IPS-11a (cell line): ENCODE results near the gene ADAMTSL1.
A peak's percentile ranks its signal among the peaks of the same experiment; 100 is the strongest.

Source experiments
- H3K4me3 ChIP-seq: one replicate; pipeline ENCODE4 v1.5.1; 2013; ENCODE audit warnings: low read depth, low read length, control low read depth

Gene ADAMTSL1

DNA sequence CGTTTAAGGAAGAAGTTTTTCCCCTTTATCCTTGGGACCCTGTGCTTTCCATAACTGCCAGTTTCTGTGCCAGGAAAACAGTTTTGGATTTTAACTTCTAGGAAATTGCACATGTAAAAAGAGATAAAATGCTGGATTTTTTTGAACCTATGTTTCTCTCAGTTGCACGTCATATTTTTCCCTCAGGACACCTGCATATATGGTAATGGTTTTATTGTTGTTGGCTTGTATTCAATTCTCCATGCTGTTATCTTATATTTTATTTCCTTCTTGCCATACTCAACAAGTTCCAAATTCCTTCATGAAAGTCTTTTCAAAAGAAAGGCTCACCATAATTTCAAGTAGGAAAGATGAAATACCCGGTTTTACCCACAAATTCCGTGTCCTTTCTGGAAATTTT lies 7.9 kb upstream of the ADAMTSL1 start:
- no peak overlapping the region for H3K4me3 ChIP-seq

- no peak overlapping the region for H3K4me3 ChIP-seq
These were observed 6.3 kb upstream of the ADAMTSL1 start for GRCh38 chr9:18467696-18468095.

DNA sequence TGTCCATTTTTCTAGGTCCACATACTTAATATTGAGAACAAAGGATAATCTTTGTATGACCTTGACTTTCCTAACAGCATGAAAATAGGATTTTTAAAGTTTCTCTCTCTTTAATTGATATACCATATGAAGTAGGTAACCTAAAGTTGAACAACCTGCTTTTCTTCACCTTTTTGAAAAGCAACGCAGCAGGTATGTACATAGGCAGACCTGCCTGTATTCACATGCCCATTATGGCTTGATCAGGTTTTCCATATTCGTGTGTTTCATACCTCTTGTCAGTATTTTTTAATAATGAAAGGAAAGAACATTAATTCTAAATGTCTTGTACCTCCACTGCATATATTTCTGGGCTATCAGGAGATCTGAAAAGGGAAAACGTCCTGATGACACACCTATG lies 1.5 kb upstream of the ADAMTSL1 start:
- no peak overlapping the region for H3K4me3 ChIP-seq

DNA sequence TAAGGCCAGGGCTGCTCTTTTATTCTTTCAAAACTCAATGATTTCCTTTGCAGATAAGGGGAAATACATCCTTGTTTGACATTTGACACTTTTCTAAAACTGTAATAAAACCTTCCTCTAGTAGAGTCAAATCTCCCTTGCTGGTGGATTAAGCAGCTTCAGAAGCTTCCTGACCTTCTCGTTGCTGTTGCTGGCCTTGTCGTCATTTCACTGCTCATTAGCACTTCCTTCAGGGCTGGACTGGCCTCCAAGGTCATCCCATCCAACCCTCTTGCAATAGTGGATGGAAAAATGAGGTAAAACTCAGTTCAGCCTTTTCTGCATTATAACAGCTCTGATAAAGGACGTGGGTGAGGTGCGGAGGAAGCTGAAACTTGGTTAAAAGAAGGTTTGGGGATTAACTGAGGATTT lies 1.1 kb upstream of the ADAMTSL1 start:
- H3K4me3 ChIP-seq: no peak overlapping the region

GRCh38 chr9:18474783-18475182 lies 830 bp downstream of the ADAMTSL1 start:
- H3K4me3 ChIP-seq: peak overlapping the region; percentile 10

GRCh38 chr9:18477121-18477660 lies 3.2 kb downstream of the ADAMTSL1 start:
- no peak overlapping the region for H3K4me3 ChIP-seq

DNA sequence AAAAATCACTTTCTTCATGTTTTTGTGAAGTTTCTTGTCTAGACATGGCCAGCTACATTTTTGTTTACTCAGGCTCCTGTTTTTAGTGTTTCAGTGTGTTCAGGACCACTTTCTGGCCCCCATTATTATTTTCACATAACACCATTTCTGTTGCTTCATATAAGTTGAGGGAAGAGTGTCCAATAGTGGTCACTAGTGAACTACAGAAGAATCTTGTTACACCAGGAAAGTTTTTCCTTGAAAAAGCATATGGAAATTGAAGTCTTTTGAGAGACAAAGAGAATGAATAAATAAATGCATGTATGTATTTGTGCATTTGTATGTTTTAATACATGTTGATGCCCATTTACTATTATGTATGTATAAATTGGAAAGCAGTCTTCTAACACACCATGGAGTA lies 3.8 kb downstream of the ADAMTSL1 start:
- no peak overlapping the region for H3K4me3 ChIP-seq

- no peak overlapping the region for H3K4me3 ChIP-seq
These were observed 4.8 kb downstream of the ADAMTSL1 start for GRCh38 chr9:18478501-18479361.

- no peak overlapping the region for H3K4me3 ChIP-seq
These were observed 5.5 kb downstream of the ADAMTSL1 start for GRCh38 chr9:18479405-18479804.

DNA sequence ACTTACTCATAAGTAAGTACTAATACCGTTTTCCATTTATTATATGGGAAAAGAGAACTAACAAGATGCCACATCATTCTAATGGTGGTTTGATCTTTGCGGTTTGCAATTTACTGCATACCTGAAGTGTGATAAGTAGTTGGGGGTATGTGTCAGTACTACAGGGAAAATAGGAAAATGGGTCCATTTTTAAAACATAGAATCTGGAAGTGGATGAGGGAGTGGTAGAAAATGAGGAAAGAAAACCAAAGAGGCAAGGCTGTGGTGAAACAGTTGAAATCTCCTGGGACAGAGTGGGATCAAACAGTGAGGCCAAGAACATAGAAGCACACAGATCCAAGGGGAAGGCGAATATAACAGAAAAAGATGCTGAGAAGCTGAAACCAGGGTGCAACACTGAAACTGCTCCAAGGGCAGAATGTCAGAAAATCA lies 6.7 kb downstream of the ADAMTSL1 start:
- no peak overlapping the region for H3K4me3 ChIP-seq

GRCh38 chr9:18482371-18482770 lies 8.4 kb downstream of the ADAMTSL1 start:
- H3K4me3 ChIP-seq: no peak overlapping the region

DNA sequence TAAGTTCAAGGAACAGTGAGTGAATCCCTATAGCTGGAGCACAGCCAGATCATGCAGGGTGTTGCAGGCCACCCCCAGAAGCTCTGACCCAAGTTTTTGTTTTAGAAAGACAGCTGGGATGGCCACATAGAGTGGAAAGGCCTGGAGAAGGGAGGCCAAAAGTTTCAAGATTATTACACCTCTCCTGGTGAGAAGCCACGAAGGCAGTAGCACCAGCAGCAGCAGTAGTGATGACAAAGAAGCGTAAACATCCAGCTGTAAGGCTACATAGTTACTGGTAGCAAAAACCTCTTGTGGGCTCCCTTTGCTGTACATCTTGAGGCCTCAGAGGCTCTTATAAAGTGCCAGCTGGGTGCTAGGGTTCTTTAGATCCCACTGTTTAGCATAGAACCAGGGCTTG lies 11.8 kb downstream of the ADAMTSL1 start:
- no peak overlapping the region for H3K4me3 ChIP-seq

DNA sequence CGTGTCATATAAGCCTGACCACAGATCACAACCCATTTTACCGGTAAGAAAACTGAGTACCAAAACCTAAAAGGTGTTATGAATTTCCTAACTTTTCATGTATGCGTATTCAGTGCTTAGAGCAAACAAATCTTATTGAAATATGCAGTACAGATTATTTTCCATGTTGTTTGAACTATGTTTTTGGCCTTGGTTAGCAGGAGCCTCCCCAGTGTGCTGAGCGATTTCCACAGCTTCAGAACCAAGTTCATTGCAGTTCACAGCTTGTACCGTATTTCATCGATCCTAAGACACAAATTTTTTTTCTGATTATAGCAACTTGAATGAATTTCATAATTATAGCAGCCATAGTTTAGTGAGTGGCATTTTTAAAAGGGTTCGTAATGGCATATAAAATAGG lies 13.7 kb downstream of the ADAMTSL1 start:
- no peak overlapping the region for H3K4me3 ChIP-seq

DNA sequence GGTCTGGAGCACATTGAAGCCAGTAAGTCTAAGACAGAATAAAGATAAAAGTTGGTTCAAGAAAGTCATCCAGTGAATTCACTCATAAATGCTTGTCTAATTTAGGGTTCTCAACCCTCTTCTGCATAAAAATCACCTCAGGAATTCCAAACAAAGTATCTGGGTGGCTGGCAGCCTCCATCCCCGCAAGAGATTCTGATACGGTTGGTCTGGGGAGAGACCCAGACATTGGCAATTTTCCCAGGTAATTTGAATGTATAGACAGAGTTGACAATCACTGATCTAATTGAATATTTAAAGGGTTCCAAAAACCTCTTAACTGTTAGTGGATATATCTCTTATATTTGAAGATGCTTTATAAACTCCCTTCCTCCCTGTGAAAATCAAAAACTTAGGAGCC lies 14.9 kb downstream of the ADAMTSL1 start:
- H3K4me3 ChIP-seq: no peak overlapping the region

GRCh38 chr9:18489861-18490260 lies 15.9 kb downstream of the ADAMTSL1 start:
- no peak overlapping the region for H3K4me3 ChIP-seq

DNA sequence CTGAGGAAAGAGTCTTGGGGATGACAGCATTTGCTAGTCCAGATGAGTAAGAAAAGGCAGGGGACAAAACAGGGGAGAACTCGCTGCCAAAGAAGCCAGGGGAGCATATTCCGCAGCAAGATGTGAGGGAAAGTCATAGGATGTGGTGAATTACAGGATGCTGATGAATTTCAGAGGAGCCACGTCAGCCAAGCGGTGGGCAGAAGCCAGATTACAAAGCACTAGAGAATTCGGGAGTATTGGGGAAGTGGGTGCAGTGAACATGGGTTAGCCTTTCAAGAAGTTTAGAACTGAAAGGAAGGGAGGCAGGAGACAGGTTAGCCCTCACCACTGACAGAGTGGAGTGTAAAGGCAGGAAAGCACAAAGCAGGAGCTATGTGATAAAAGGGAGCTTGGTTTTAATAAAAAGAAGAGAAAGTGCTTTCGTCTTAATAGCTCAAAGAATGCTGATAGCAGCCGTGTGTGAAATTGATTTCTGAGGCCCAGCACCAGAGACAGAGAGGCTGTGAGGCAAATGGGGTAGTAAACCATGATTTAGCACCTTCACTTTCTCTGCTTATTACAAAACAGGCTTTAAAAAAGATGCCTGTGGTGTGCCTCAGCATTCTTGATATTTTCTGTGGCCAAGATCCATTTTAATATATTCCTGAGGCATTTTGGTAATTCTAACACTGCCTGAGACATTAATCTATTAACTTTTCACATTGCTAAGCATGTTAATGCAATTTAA lies 16.9 kb downstream of the ADAMTSL1 start:
- H3K4me3 ChIP-seq: no peak overlapping the region

GRCh38 chr9:18492612-18493011 lies 18.7 kb downstream of the ADAMTSL1 start:
- no peak overlapping the region for H3K4me3 ChIP-seq

DNA sequence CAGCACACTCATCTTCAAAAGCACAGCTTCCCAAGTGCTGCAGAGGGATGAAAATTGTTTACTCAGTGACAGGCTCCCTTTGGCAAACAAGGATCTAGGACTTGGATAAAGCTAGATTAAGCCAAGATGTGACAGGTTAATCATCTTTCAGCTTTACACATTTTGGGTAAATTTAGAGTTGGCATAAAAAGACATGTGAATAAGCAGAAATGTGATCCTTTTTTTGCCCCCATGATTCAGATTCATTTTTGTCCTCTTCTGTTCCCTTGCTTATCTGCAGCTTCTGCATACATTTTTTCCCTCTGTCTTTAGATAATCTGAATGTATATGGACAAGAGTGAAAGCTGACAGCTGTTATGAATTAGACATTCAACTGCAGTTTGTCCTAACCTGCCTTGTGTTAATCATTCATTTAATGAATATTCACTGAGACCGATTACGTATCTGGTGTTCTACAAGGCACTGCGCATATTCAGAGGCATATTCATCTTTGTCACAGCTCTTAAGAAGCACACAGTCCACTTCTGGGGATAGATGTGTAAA lies 19.6 kb downstream of the ADAMTSL1 start:
- H3K4me3 ChIP-seq: no peak overlapping the region

GRCh38 chr9:18495065-18495464 lies 21.1 kb downstream of the ADAMTSL1 start:
- no peak overlapping the region for H3K4me3 ChIP-seq

DNA sequence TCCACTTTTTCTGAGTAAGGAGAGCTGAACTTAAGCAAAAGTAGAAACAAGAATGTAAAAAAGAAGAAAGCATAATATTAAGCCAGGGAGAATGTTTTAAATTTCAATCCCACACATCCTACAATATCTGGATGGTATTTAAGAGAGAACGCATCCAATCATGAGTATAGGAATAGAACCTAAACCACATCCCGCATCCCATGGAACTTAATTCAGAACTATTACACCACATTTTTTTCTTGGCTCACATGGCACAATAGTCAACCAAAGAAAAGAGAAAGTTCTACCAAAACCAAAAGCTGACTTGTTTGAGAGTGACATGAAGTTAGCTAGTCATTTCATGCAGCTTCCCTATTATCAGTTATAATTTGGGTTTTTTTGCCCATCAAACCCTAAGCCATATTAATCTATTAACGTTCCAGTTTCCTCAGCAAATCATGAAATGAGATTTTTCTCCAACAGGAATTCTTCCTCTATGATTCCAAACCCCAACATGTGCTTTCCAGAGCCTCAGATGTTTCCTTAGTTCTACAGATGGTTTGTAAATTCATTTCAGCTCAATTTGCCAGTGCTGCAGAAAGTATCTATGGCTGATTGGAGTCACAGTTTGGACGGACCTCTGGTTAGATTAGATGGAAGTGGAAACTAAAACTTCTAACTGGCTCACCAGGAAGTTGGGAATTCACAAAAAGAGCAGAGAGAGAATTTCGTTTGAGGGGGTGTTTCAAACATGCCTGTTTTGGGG lies 22.5 kb downstream of the ADAMTSL1 start:
- H3K4me3 ChIP-seq: no peak overlapping the region

- no peak overlapping the region for H3K4me3 ChIP-seq
These were observed 25.1 kb downstream of the ADAMTSL1 start for GRCh38 chr9:18499062-18499461.
